ENCODE results near the gene GLRA1.

DNA sequence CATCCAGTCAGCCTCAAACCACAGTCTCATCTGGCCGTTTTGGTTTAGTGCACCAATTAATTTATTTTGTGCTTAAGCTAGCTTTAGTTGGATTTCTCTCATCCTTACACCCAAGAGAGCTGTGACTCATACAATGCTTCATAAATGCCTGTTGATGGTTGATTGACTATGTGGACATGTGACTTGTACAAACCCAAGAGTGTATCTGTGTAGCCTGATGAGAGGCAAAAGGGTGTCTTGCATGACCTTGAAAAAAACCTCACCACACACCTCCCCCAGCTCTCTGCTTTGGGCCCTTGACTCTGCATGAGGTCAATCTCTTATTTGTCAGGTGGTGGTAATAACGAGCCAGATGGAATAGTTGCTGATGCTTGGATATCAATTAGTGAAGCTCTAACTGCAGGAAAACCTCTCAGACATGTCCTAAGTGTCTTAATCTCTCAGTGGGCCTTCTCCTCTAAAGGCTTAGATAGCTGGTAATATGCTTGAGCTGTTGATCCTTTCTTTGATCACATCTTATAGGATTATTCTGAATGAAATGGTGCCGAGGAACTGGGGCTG lies 10.6 kb upstream of the GLRA1 start:
- TF ChIP-seq CTCF (conservative IDR thresholded peaks at IDR 0.05; ENCODE audit: low read depth, low read length) (no peak), POLR2A (IDR thresholded peaks at IDR 0.05; ENCODE audit: low read depth, low read length) (no peak), USF2 (IDR thresholded peaks at IDR 0.05; ENCODE audit: low read depth, low read length) (no peak), SMC3 (IDR thresholded peaks at IDR 0.05; ENCODE audit: low read depth, low read length) (no peak), FOS (IDR thresholded peaks at IDR 0.05; ENCODE audit: low read depth, low read length) (no peak), MAFK (IDR thresholded peaks at IDR 0.05; ENCODE audit: low read depth, low read length) (no peak), RCOR1 (IDR thresholded peaks at IDR 0.05; ENCODE audit: insufficient replicate concordance, low read length) (no peak), RFX5 (IDR thresholded peaks at IDR 0.05; ENCODE audit: low read depth, low read length) (no peak)
